Activated CD8-positive, alpha-beta T cell treated with anti-CD3 and anti-CD28 coated beads for 36 hours (primary cell): ENCODE data around the gene MGST2. TPM values are rescaled to one million over a fixed set of nuclear protein-coding genes. Genes with fewer than 3 reads are reported as not detected.
"Not testable (repeated sequence)": the region's sequence is repeated elsewhere in the genome, so short reads cannot be mapped to it uniquely, and the experiment has no call there.

Source experiments
- ATAC-seq: fragments of 200-7000 bp; cut with Tn5 transposase; one replicate; pipeline ENCODE4 v1.10.0; 2021; ENCODE audit warnings: mild to moderate bottlenecking, moderate library complexity
- CTCF ChIA-PET: fragments of 350-600 bp; sonication (Branson Sonifier 250); formaldehyde crosslinking; loops from one replicate; lab custom pipeline; 2021; ENCODE audit warnings: antibody characterized with exemption; lab: Charles Lee
- POLR2A ChIA-PET: fragments of 350-600 bp; sonication (Branson Sonifier 250); formaldehyde crosslinking; loops from one replicate; lab custom pipeline; 2021; ENCODE audit warnings: antibody characterized with exemption; lab: Charles Lee
- DNase-seq: peaks from one replicate; pipeline ENCODE4 v3.0.0-alpha.2; 2020
- H3K27ac Mint-ChIP-seq: one replicate; pipeline ENCODE4 v1.8.0; 2021; ENCODE audit warnings: mild to moderate bottlenecking, mixed read lengths
- H3K27me3 Mint-ChIP-seq: one replicate; pipeline ENCODE4 v1.8.0; 2021; ENCODE audit warnings: mixed read lengths
- H3K36me3 Mint-ChIP-seq: one replicate; pipeline ENCODE4 v1.8.0; 2021; ENCODE audit warnings: low read depth, mixed read lengths
- H3K4me1 Mint-ChIP-seq: one replicate; pipeline ENCODE4 v1.8.0; 2021; ENCODE audit warnings: low read depth, mixed read lengths
- H3K4me3 Mint-ChIP-seq: one replicate; pipeline ENCODE4 v1.8.0; 2021; ENCODE audit warnings: mild to moderate bottlenecking, moderate library complexity, mixed read lengths
- H3K9me3 Mint-ChIP-seq: one replicate; pipeline ENCODE4 v1.8.0; 2021; ENCODE audit warnings: mixed read lengths
- CTCF ChIP-seq: fragments of 200-600 bp; IDR thresholded peaks from one replicate; pipeline ENCODE4 v1.8.0; 2022; ENCODE audit warnings: antibody characterized with exemption, mild to moderate bottlenecking
- intact Hi-C: fragments of 100-400 bp; cut with micrococcal nuclease; formaldehyde crosslinking; loops from one replicate; pipeline ENCODE4 v1.10.0; 2022
- total RNA-seq, 2 experiments: library from RNA; stranded (reverse); gene quantifications; one replicate each; pipeline ENCODE4 v1.2.3, GENCODE V29; 2021

The MGST2 gene
- total RNA-seq, 2 experiments from 2014 or later, result 11.7 to 12.4 TPM

DNA sequence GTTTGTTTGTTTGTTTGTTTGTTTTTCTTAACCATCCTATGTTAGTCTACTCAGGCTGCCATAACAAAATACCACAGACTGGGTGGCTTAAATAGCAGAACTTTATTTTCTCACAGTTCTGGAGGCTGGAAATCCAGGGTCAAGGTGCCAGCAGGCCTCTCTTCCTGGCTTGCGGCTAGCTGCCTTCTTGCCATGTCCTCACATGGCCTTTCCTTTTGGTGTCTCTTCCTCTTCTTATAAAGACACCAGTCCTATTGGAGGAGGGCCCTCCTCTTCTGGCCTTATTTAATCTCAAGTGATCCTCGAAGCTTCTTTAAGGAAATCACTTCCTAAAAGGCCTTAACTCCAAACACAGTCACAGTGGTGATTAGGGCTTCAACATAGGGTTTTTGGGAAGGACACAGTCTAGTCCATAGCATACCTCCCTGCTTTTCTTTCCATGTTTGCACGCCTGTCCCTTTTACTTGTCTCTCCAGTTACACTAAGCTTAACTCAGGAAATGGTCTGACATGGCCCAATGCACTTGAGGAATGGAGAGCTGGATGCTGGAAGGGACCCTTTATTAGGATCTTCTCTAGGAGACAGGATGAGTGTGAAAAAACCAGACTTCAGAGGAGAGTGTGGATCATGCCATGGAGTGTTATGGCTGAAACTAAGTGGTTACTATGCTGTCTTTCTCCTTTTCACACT, 36.0 kb upstream of the MGST2 start:
- Mint-ChIP-seq H3K27ac (no peak overlapping the region), H3K36me3 (no peaks in the 10 kb centered on the region), H3K9me3 (no peaks in the 10 kb centered on the region), H3K4me3 (no peak overlapping the region), H3K27me3 (peaks cover 10% of the 10 kb centered on the region), H3K4me1 (no peaks in the 10 kb centered on the region)
- ChIA-PET CTCF (interaction anchor here (0.8 kb wide), 1 partner anchor 26 kb away, joined by 3 read pairs; no protein-coding TSS in a partner anchor), POLR2A (no interaction called here)
- DNase-seq (no peak), ATAC-seq (no peak)
- intact Hi-C loops, result no loop called here
- no peak for TF ChIP-seq CTCF

- no peaks in the 10 kb centered on the region for H3K4me1 Mint-ChIP-seq
- ChIA-PET CTCF (interaction anchor here (0.8 kb wide), 1 partner anchor 26 kb away, joined by 3 read pairs; no protein-coding TSS in a partner anchor), POLR2A (no interaction called here)
- no peak overlapping the region for H3K27ac Mint-ChIP-seq
- DNase-seq, result no peak
- intact Hi-C loops, result no loop called here
- no peaks in the 10 kb centered on the region for H3K9me3 Mint-ChIP-seq
- no peak for TF ChIP-seq CTCF
- H3K4me3 Mint-ChIP-seq, result no peak overlapping the region
- peaks cover 11% of the 10 kb centered on the region for H3K27me3 Mint-ChIP-seq
- no peaks in the 10 kb centered on the region for H3K36me3 Mint-ChIP-seq
- no peak for ATAC-seq
Observed at GRCh38 chr4:139630126-139630495, 35.5 kb upstream of the MGST2 start.

DNA sequence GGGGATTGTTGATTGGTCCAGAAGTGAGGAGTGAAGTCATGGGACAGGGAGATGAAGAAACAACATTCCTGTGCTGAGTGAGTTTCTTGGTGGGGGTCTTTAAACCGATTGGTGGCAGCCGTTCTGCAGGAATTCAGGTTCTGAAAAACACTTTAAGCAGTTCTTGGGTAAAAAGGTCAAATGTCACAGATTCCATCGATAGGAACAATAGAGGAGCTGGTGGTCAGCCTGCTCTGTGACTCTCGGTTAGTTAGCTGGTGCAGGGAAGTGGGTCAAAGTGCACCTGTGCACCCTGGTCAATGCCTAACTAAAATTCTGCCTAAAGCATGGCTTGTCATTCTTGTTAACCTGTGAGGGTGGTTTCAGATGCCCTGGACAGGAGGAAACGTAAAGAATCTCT, 34.6 kb upstream of the MGST2 start:
- intact Hi-C loops, result no loop called here
- H3K27ac Mint-ChIP-seq, result no peak overlapping the region
- peaks cover 16% of the 10 kb centered on the region for H3K27me3 Mint-ChIP-seq
- no peaks in the 10 kb centered on the region for H3K4me1 Mint-ChIP-seq
- H3K36me3 Mint-ChIP-seq, result no peaks in the 10 kb centered on the region
- POLR2A ChIA-PET, result no interaction called here
- CTCF ChIA-PET, result interaction anchor here (0.9 to 2.2 kb wide), 3 partner anchors 12 to 28 kb away, joined by 3 to 8 read pairs (median 4); no protein-coding TSS in a partner anchor
- no peak for DNase-seq
- TF ChIP-seq CTCF, result no peak
- no peak for ATAC-seq
- H3K4me3 Mint-ChIP-seq, result no peak overlapping the region
- no peaks in the 10 kb centered on the region for H3K9me3 Mint-ChIP-seq

- H3K27ac Mint-ChIP-seq, result no peak overlapping the region
- H3K4me3 Mint-ChIP-seq, result no peak overlapping the region
- H3K9me3 Mint-ChIP-seq, result no peaks in the 10 kb centered on the region
- peaks cover 16% of the 10 kb centered on the region for H3K27me3 Mint-ChIP-seq
- intact Hi-C loops, result no loop called here
- ATAC-seq (no peak), DNase-seq (no peak)
- H3K4me1 Mint-ChIP-seq, result no peaks in the 10 kb centered on the region
- TF ChIP-seq CTCF, result no peak
- H3K36me3 Mint-ChIP-seq, result no peaks in the 10 kb centered on the region
- POLR2A ChIA-PET, result interaction anchor here (0.6 kb wide), 1 partner anchor 104 kb away, joined by 3 read pairs; no protein-coding TSS in a partner anchor
- CTCF ChIA-PET, result interaction anchor here (0.9 to 2.2 kb wide), 3 partner anchors 12 to 29 kb away, joined by 3 to 8 read pairs (median 4); no protein-coding TSS in a partner anchor
Observed at GRCh38 chr4:139631791-139632190, 33.8 kb upstream of the MGST2 start.

DNA sequence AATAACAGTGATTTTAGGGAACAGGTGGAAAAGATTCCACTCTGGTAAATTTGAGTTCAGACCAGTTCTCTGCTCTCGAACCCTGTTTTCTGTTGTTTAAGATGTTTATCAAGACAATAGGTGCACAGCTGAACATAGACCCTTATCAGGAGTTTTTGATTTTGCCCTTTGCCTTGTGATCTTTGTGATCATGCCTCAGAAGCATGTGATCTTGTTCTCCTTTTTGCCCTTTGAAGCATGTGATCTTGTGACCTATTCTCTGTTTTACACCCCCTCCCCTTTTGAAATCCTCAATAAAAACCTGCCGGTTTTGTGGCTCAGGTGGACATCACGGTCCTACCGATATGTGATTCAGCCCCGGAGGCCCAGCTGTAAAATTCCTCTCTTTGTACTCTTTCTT, 32.9 kb upstream of the MGST2 start:
- DNase-seq, H3K4me1 Mint-ChIP-seq, H3K9me3 Mint-ChIP-seq, H3K4me3 Mint-ChIP-seq, H3K36me3 Mint-ChIP-seq, H3K27ac Mint-ChIP-seq, intact Hi-C loops, POLR2A ChIA-PET, ATAC-seq: not testable (repeated sequence)
- CTCF ChIA-PET, result interaction anchor here (2.2 kb wide), 1 partner anchor 30 kb away, joined by 8 read pairs; no protein-coding TSS in a partner anchor
- peaks cover 16% of the 10 kb centered on the region for H3K27me3 Mint-ChIP-seq
